SJSA1 (cell line): Measurements from ENCODE around the gene NAV2. TPM values are rescaled to one million over a fixed set of nuclear protein-coding genes. Genes with fewer than 3 reads are reported as not detected.

Experiments used
- DNase-seq, 2 experiments: peaks; one replicate each; pipeline ENCODE4 v3.0.0-alpha.2; 2015 to 2020; ENCODE audit warnings: low spot score in 2 of 2, low read depth in 1 of 2
- H3K27ac ChIP-seq: fragments of 250-450 bp; sonication (Bioruptor Pico); 2 replicates; pipeline ENCODE4 v1.5.1; 2020; ENCODE audit warnings: mild to moderate bottlenecking, moderate library complexity
- H3K27me3 ChIP-seq: fragments of 250-450 bp; sonication (Bioruptor Pico); replicated peaks from 2 replicates; pipeline ENCODE4 v1.5.1; 2020; ENCODE audit warnings: mild to moderate bottlenecking, moderate library complexity
- H3K36me3 ChIP-seq: fragments of 250-450 bp; sonication (Bioruptor Pico); 2 replicates; pipeline ENCODE4 v1.5.1; 2020; ENCODE audit warnings: mild to moderate bottlenecking
- H3K4me1 ChIP-seq: fragments of 250-450 bp; sonication (Bioruptor Pico); replicated peaks from 2 replicates; pipeline ENCODE4 v1.6.1; 2021; ENCODE audit warnings: mild to moderate bottlenecking
- H3K4me3 ChIP-seq: fragments of 250-450 bp; sonication (Bioruptor Pico); 2 replicates; pipeline ENCODE4 v1.5.1; 2020; ENCODE audit warnings: mild to moderate bottlenecking
- H3K9me3 ChIP-seq: fragments of 250-450 bp; sonication (Bioruptor Pico); replicated peaks from 2 replicates; pipeline ENCODE4 v1.5.1; 2020; ENCODE audit warnings: mild to moderate bottlenecking
- total RNA-seq: library from RNA; depleted of rRNA; stranded (reverse); fragments of >200 nt; shearing (Covaris generic); gene quantifications from 2 replicates; pipeline ENCODE4 v1.2.3, GENCODE V29; 2014

Gene NAV2
- total RNA-seq, 1 experiment from 2014 or later: 2.6 TPM

GRCh38 chr11:19756675-19757475 is 44.2 kb downstream of the NAV2 start:
- no peaks in the 10 kb centered on the region for H3K27me3 ChIP-seq
- H3K4me3 ChIP-seq: no peak overlapping the region
- H3K4me1 ChIP-seq: peaks cover 21% of the 10 kb centered on the region
- no peak overlapping the region for H3K27ac ChIP-seq
- H3K9me3 ChIP-seq: no peaks in the 10 kb centered on the region
- H3K36me3 ChIP-seq: peaks cover 4% of the 10 kb centered on the region; the same call in 1 of the 2 replicates
- DNase-seq: no peak

DNA sequence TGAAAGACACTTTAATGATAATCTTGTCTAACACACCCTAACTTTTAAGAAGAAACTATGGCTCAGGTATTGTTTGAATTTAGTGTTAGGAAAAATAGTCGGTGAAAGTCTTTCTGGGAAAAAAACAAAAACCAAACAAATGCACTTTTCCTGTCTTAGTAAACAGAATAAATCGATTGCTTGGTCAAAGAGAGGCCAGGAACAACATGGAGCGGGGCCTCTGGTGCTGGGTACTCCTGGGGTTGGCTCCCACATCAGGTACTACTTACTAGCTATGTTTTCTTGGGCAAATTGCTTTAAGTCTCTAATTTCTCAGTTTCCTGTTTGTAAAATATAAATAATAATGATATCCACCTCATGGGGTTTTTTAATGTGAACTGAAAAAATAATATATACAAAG is 46.8 kb downstream of the NAV2 start:
- Histone ChIP-seq H3K36me3 (peaks cover 6% of the 10 kb centered on the region; the same call in 1 of the 2 replicates), H3K27me3 (no peaks in the 10 kb centered on the region), H3K9me3 (no peaks in the 10 kb centered on the region), H3K4me1 (no peaks in the 10 kb centered on the region), H3K4me3 (no peak overlapping the region), H3K27ac (no peak overlapping the region)
- DNase-seq: no peak

- Histone ChIP-seq H3K4me1 (no peaks in the 10 kb centered on the region), H3K27me3 (no peaks in the 10 kb centered on the region), H3K27ac (no peak overlapping the region), H3K36me3 (peaks cover 6% of the 10 kb centered on the region; the same call in 1 of the 2 replicates), H3K4me3 (no peak overlapping the region), H3K9me3 (no peaks in the 10 kb centered on the region)
- DNase-seq: no peak
Observed at GRCh38 chr11:19762266-19762665, 49.6 kb downstream of the NAV2 start.

GRCh38 chr11:19763330-19763729 is 50.7 kb downstream of the NAV2 start:
- no peaks in the 10 kb centered on the region for H3K4me1 ChIP-seq

GRCh38 chr11:19766206-19766605 is 53.6 kb downstream of the NAV2 start:
- H3K36me3 ChIP-seq: peaks cover 6% of the 10 kb centered on the region; the same call in 1 of the 2 replicates
- H3K9me3 ChIP-seq: no peaks in the 10 kb centered on the region
- no peak overlapping the region for H3K27ac ChIP-seq
- peaks cover 16% of the 10 kb centered on the region for H3K4me1 ChIP-seq
- H3K27me3 ChIP-seq: no peaks in the 10 kb centered on the region
- H3K4me3 ChIP-seq: no peak overlapping the region
- no peak for DNase-seq

More at GRCh38 chr11:19763330-19763729, 50.7 kb downstream of the NAV2 start:
- Histone ChIP-seq H3K27me3 (no peaks in the 10 kb centered on the region), H3K36me3 (peaks cover 6% of the 10 kb centered on the region; the same call in 1 of the 2 replicates), H3K27ac (no peak overlapping the region), H3K4me3 (no peak overlapping the region), H3K9me3 (no peaks in the 10 kb centered on the region)
- no peak for DNase-seq

- H3K27ac ChIP-seq: no peak overlapping the region
- 0 out of 2 replicates have a peak, but pooled peaks cover 2% of the 10 kb centered on the region for H3K36me3 ChIP-seq
- no peak for DNase-seq
Observed at GRCh38 chr11:19766810-19767209, 54.2 kb downstream of the NAV2 start.

GRCh38 chr11:19767627-19768151 is 55.1 kb downstream of the NAV2 start:
- Histone ChIP-seq H3K4me1 (peaks cover 16% of the 10 kb centered on the region), H3K4me3 (no peak overlapping the region), H3K27me3 (no peaks in the 10 kb centered on the region), H3K36me3 (0 out of 2 replicates have a peak, but pooled peaks cover 2% of the 10 kb centered on the region), H3K27ac (no peak overlapping the region), H3K9me3 (no peaks in the 10 kb centered on the region)
- no peak for DNase-seq

More at GRCh38 chr11:19766810-19767209, 54.2 kb downstream of the NAV2 start:
- no peaks in the 10 kb centered on the region for H3K27me3 ChIP-seq
- H3K4me1 ChIP-seq: peaks cover 16% of the 10 kb centered on the region
- H3K4me3 ChIP-seq: no peak overlapping the region
- H3K9me3 ChIP-seq: no peaks in the 10 kb centered on the region

DNA sequence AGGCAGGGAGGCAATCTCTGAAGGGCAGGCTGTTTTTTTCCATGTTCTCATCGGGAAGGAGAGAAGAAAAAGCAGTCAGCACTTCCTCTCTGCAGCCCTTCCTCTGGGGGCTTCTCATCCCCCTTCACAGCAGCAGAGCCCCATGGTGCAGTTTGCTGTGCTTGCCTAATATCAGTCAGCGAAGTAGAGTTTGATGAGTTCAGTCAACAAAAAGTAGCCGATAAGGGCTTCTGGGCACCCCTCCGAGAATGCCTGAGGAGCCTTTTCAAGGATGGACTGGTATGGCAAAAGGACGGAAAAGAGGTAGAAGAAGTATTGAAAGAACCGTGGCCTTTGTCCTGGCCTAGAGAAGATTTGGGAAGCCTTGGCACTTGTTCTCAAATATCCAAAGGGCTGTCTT is 55.6 kb downstream of the NAV2 start:
- Histone ChIP-seq H3K4me1 (peaks cover 16% of the 10 kb centered on the region), H3K27me3 (no peaks in the 10 kb centered on the region), H3K27ac (no peak overlapping the region), H3K4me3 (no peak overlapping the region), H3K9me3 (no peaks in the 10 kb centered on the region), H3K36me3 (no peaks in the 10 kb centered on the region)
- no peak for DNase-seq

- no peak for DNase-seq
- peaks cover 16% of the 10 kb centered on the region for H3K4me1 ChIP-seq
- no peaks in the 10 kb centered on the region for H3K9me3 ChIP-seq
- no peak overlapping the region for H3K27ac ChIP-seq
- no peak overlapping the region for H3K4me3 ChIP-seq
- no peaks in the 10 kb centered on the region for H3K36me3 ChIP-seq
- no peaks in the 10 kb centered on the region for H3K27me3 ChIP-seq
Observed at GRCh38 chr11:19768815-19769214, 56.2 kb downstream of the NAV2 start.

DNA sequence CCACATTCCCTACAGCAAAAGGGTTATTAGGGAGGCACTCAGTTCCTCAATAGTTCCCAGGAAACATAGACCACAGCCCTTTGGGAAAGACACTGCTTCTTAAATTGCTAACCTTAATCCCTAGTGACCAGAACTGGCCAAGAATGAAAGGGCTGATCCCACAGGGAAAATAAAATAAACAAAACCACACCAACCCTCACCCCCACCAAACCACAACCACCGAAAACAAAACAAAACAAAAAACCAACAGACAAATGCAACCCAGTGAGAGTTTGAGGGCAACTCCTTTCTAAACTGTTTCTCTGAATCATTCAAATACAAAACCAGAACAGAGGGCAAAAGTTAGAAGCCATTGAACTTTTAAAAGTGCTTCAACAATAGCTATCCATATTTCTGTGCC is 57.2 kb downstream of the NAV2 start:
- Histone ChIP-seq H3K4me3 (no peak overlapping the region), H3K36me3 (no peaks in the 10 kb centered on the region), H3K4me1 (peaks cover 16% of the 10 kb centered on the region), H3K27ac (no peak overlapping the region; the same call in 1 of the 2 replicates), H3K27me3 (no peaks in the 10 kb centered on the region), H3K9me3 (no peaks in the 10 kb centered on the region)
- peak; percentile 46 to 84 for DNase-seq

DNA sequence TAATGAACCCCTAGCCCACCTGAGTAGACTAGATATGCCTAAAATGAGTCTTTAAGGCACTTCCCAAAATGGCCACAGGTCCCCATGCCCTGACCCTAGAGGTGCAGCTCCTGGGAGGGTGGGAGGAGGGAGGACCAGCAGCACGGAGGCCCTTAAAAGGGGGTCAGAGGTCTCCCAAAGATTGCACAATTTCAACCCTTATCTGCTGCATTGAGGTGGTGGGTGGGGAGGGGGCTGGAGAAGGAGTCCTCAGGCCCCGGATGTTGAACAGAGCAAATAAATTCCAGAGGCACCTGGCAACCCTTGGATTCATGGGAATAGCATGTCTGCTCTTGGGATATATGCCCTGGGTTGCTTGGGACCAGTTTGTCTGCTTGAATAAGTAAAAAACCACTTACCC is 57.6 kb downstream of the NAV2 start:
- Histone ChIP-seq H3K4me3 (no peak overlapping the region), H3K36me3 (no peaks in the 10 kb centered on the region), H3K9me3 (no peaks in the 10 kb centered on the region), H3K27me3 (no peaks in the 10 kb centered on the region), H3K4me1 (peaks cover 16% of the 10 kb centered on the region), H3K27ac (no peak overlapping the region; the same call in 1 of the 2 replicates)
- no peak for DNase-seq

DNA sequence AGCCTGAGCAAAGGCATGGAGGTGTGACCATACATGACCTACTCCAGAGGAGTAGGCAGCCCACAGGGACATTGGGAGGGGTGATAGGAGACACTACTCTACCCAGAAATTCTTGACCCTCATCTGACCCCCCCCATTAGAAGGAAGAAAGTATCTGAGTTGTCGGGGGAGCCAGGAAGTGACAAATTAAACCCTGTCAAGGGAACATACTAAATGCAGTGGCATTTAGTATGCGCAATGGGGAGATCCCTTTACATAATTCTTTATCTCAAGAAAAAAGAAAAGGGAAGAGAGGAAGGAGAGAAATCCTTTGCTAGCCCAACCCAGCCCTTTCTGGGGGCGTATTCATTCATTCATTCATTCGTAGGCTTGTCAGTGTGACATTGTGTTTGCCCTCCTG is 58.8 kb downstream of the NAV2 start:
- H3K36me3 ChIP-seq: no peaks in the 10 kb centered on the region

DNA sequence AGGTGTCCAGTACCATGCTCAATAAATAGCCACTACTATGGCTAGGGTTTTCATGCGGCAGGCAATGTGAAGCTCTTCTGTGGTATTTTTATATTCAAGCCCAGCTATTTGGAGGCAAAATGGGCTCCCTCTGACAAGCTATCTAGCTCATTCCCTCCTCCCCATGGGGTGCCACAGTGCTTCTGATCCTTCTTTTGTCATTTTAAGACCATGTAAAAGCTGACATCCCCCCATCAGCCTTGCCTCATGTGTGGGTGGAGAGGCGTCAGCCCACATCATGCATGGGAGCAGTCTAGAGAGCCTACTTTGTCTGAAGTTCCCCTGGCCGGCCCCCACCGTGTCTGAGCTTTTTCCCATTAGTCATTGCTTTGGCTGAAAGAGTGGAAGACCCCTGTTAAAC is 59.8 kb downstream of the NAV2 start:
- Histone ChIP-seq H3K27me3 (no peaks in the 10 kb centered on the region), H3K4me3 (no peak overlapping the region), H3K27ac (no peak overlapping the region), H3K9me3 (no peaks in the 10 kb centered on the region), H3K36me3 (no peaks in the 10 kb centered on the region), H3K4me1 (peaks cover 16% of the 10 kb centered on the region)
- no peak for DNase-seq

More for the DNA sequence above, 58.8 kb downstream of the NAV2 start:
- H3K4me3 ChIP-seq: no peak overlapping the region
- DNase-seq: no peak
- no peaks in the 10 kb centered on the region for H3K9me3 ChIP-seq
- no peak overlapping the region for H3K27ac ChIP-seq
- H3K4me1 ChIP-seq: peaks cover 16% of the 10 kb centered on the region
- no peaks in the 10 kb centered on the region for H3K27me3 ChIP-seq

- no peaks in the 10 kb centered on the region for H3K27me3 ChIP-seq
- no peaks in the 10 kb centered on the region for H3K36me3 ChIP-seq
- no peaks in the 10 kb centered on the region for H3K9me3 ChIP-seq
- H3K4me1 ChIP-seq: peaks cover 16% of the 10 kb centered on the region
- DNase-seq: no peak
- H3K27ac ChIP-seq: no peak overlapping the region
- H3K4me3 ChIP-seq: no peak overlapping the region
Observed at GRCh38 chr11:19774329-19774728, 61.7 kb downstream of the NAV2 start.
